ENCODE results near the gene RUSC1. TPM values are rescaled to one million over a fixed set of nuclear protein-coding genes. Genes with fewer than 3 reads are reported as not detected.
A peak's percentile ranks its signal among the peaks of the same experiment; 100 is the strongest.
"Not testable (repeated sequence)": the region's sequence is repeated elsewhere in the genome, so short reads cannot be mapped to it uniquely, and the experiment has no call there.

Gene RUSC1
- total and polyA plus RNA-seq, 3 experiments from 2014 or later: 9.8 to 32.8 (median 31.3) TPM

GRCh38 chr1:155326020-155326526 is 5.4 kb downstream of the RUSC1 start:
- POLR2A ChIA-PET: no interaction called here
- Histone ChIP-seq H3K4me3 (ENCODE audit: low read length) (no peak overlapping the region), H3K27ac (ENCODE audit: low read depth, low read length) (no peak overlapping the region), H3K9me3 (ENCODE audit: low read length) (no peaks in the 10 kb centered on the region), H3K27me3 (ENCODE audit: insufficient read depth, low read length, poor library complexity, severe bottlenecking) (no peaks in the 10 kb centered on the region), H3K4me1 (ENCODE audit: insufficient read depth, low read length) (peaks cover 9% of the 10 kb centered on the region), H3K36me3 (ENCODE audit: insufficient read depth, low read length) (peaks cover 5% of the 10 kb centered on the region)
- peaks cover 0 to 2% (median 0%) of the 10 kb centered on the region in 5 donors for H3K9me3 Mint-ChIP-seq
- H3K4me1 Mint-ChIP-seq: peaks cover 18 to 29% (median 18%) of the 10 kb centered on the region in 3 donors
- H3K27me3 Mint-ChIP-seq: peaks cover 0 to 2% of the 10 kb centered on the region in 2 donors
- peak overlapping the region; percentile 64 to 96 (median 78) for H3K4me3 Mint-ChIP-seq
- peaks cover 0 to 18% (median 4%) of the 10 kb centered on the region in 3 donors for H3K36me3 Mint-ChIP-seq
- DNase-seq: no peak
- CTCF ChIA-PET: interaction anchor here (3.4 kb wide), 1 partner anchor 75 kb away, joined by 15 read pairs; no protein-coding TSS in a partner anchor
- H3K27ac Mint-ChIP-seq: peak overlapping the region; percentile 14 to 95 (median 78)

- Histone ChIP-seq H3K27me3 (ENCODE audit: insufficient read depth, low read length, poor library complexity, severe bottlenecking) (no peaks in the 10 kb centered on the region), H3K27ac (ENCODE audit: low read depth, low read length) (no peak overlapping the region), H3K4me1 (ENCODE audit: insufficient read depth, low read length) (peaks cover 9% of the 10 kb centered on the region), H3K36me3 (ENCODE audit: insufficient read depth, low read length) (peaks cover 5% of the 10 kb centered on the region), H3K9me3 (ENCODE audit: low read length) (no peaks in the 10 kb centered on the region), H3K4me3 (ENCODE audit: low read length) (no peak overlapping the region)
- peaks cover 15 to 23% (median 15%) of the 10 kb centered on the region in 3 donors for H3K4me1 Mint-ChIP-seq
- peak overlapping the region in 1 of 8 donors; percentile 62 for H3K27ac Mint-ChIP-seq
- H3K9me3 Mint-ChIP-seq: peaks cover 0 to 2% (median 0%) of the 10 kb centered on the region in 5 donors
- POLR2A ChIA-PET: no interaction called here
- peaks cover 0 to 22% (median 4%) of the 10 kb centered on the region in 3 donors for H3K36me3 Mint-ChIP-seq
- H3K4me3 Mint-ChIP-seq: peak overlapping the region in 1 of 7 donors; percentile 59
- no peak for DNase-seq
- CTCF ChIA-PET: interaction anchor here (0.9 to 3.4 kb wide), 2 partner anchors 76 to 82 kb away, joined by 3 to 15 read pairs; no protein-coding TSS in a partner anchor
- peaks cover 0 to 2% of the 10 kb centered on the region in 2 donors for H3K27me3 Mint-ChIP-seq
Measured at GRCh38 chr1:155326631-155327037, 5.9 kb downstream of the RUSC1 start.

- Histone ChIP-seq H3K27ac (ENCODE audit: low read depth, low read length) (no peak overlapping the region), H3K27me3 (ENCODE audit: insufficient read depth, low read length, poor library complexity, severe bottlenecking) (no peaks in the 10 kb centered on the region), H3K4me3 (ENCODE audit: low read length) (no peak overlapping the region), H3K9me3 (ENCODE audit: low read length) (no peaks in the 10 kb centered on the region), H3K36me3 (ENCODE audit: insufficient read depth, low read length) (peaks cover 5% of the 10 kb centered on the region), H3K4me1 (ENCODE audit: insufficient read depth, low read length) (peaks cover 3% of the 10 kb centered on the region)
- DNase-seq: no peak
- ChIA-PET CTCF (interaction anchor here (3.4 kb wide), 1 partner anchor 77 kb away, joined by 15 read pairs; no protein-coding TSS in a partner anchor), POLR2A (no interaction called here)
- Mint-ChIP-seq H3K27ac (peak overlapping the region in 1 of 8 donors; percentile 62), H3K36me3 (peaks cover 0 to 22% (median 4%) of the 10 kb centered on the region in 3 donors), H3K4me3 (peak overlapping the region in 2 of 7 donors; percentile 65 to 69), H3K4me1 (peaks cover 7 to 15% (median 10%) of the 10 kb centered on the region in 3 donors), H3K9me3 (peaks cover 0 to 2% (median 0%) of the 10 kb centered on the region in 5 donors), H3K27me3 (peaks cover 0 to 2% of the 10 kb centered on the region in 2 donors)
Measured at GRCh38 chr1:155327981-155328380, 7.3 kb downstream of the RUSC1 start.

- H3K9me3 Mint-ChIP-seq; H3K27me3 Mint-ChIP-seq; H3K27me3 ChIP-seq (ENCODE audit: insufficient read depth, low read length, poor library complexity, severe bottlenecking); POLR2A ChIA-PET; H3K4me3 ChIP-seq (ENCODE audit: low read length); H3K4me3 Mint-ChIP-seq; H3K27ac ChIP-seq (ENCODE audit: low read depth, low read length); H3K4me1 ChIP-seq (ENCODE audit: insufficient read depth, low read length); H3K9me3 ChIP-seq (ENCODE audit: low read length); DNase-seq; H3K27ac Mint-ChIP-seq; H3K36me3 ChIP-seq (ENCODE audit: insufficient read depth, low read length): not testable (repeated sequence)
- peaks cover 7 to 15% (median 10%) of the 10 kb centered on the region in 3 donors for H3K4me1 Mint-ChIP-seq
- H3K36me3 Mint-ChIP-seq: peaks cover 0 to 27% (median 7%) of the 10 kb centered on the region in 3 donors
- CTCF ChIA-PET: interaction anchor here (3.4 kb wide), 1 partner anchor 78 kb away, joined by 15 read pairs; no protein-coding TSS in a partner anchor
Measured at GRCh38 chr1:155328856-155329255, 8.2 kb downstream of the RUSC1 start.

- peaks cover 0 to 2% (median 0%) of the 10 kb centered on the region in 5 donors for H3K9me3 Mint-ChIP-seq
- Histone ChIP-seq H3K9me3 (ENCODE audit: low read length) (no peaks in the 10 kb centered on the region), H3K4me3 (ENCODE audit: low read length) (no peak overlapping the region), H3K36me3 (ENCODE audit: insufficient read depth, low read length) (peaks cover 5% of the 10 kb centered on the region), H3K4me1 (ENCODE audit: insufficient read depth, low read length) (no peaks in the 10 kb centered on the region), H3K27ac (ENCODE audit: low read depth, low read length) (no peak overlapping the region), H3K27me3 (ENCODE audit: insufficient read depth, low read length, poor library complexity, severe bottlenecking) (no peaks in the 10 kb centered on the region)
- H3K27ac Mint-ChIP-seq: peak overlapping the region in 2 of 8 donors; percentile 2 to 92
- H3K36me3 Mint-ChIP-seq: peaks cover 0 to 32% (median 7%) of the 10 kb centered on the region in 3 donors
- peak overlapping the region in 1 of 7 donors; percentile 16 for H3K4me3 Mint-ChIP-seq
- ChIA-PET CTCF (no interaction called here), POLR2A (no interaction called here)
- peaks cover 7 to 11% (median 10%) of the 10 kb centered on the region in 3 donors for H3K4me1 Mint-ChIP-seq
- peaks cover 0 to 2% of the 10 kb centered on the region in 2 donors for H3K27me3 Mint-ChIP-seq
- DNase-seq: no peak
Measured at GRCh38 chr1:155329980-155330598, 9.4 kb downstream of the RUSC1 start.

GRCh38 chr1:155334962-155335361 is 14.3 kb downstream of the RUSC1 start:
- H3K27me3 Mint-ChIP-seq: peaks cover 0 to 1% of the 10 kb centered on the region in 2 donors
- Histone ChIP-seq H3K27me3 (ENCODE audit: insufficient read depth, low read length, poor library complexity, severe bottlenecking) (no peaks in the 10 kb centered on the region), H3K36me3 (ENCODE audit: insufficient read depth, low read length) (peaks cover 31% of the 10 kb centered on the region), H3K27ac (ENCODE audit: low read depth, low read length) (no peak overlapping the region), H3K9me3 (ENCODE audit: low read length) (no peaks in the 10 kb centered on the region), H3K4me1 (ENCODE audit: insufficient read depth, low read length) (no peaks in the 10 kb centered on the region), H3K4me3 (ENCODE audit: low read length) (no peak overlapping the region)
- ChIA-PET CTCF (interaction anchor here (1.0 to 1.8 kb wide), 3 partner anchors 11 to 85 kb away, joined by 3 to 7 read pairs (median 3); no protein-coding TSS in a partner anchor), POLR2A (no interaction called here)
- H3K27ac Mint-ChIP-seq: no peak overlapping the region
- no peaks in the 10 kb centered on the region for H3K4me1 Mint-ChIP-seq
- peaks cover 0 to 2% (median 0%) of the 10 kb centered on the region in 5 donors for H3K9me3 Mint-ChIP-seq
- H3K36me3 Mint-ChIP-seq: peaks cover 5 to 68% (median 25%) of the 10 kb centered on the region in 3 donors
- no peak overlapping the region for H3K4me3 Mint-ChIP-seq
- DNase-seq: no peak

GRCh38 chr1:155339515-155340097 is 18.9 kb downstream of the RUSC1 start:
- ChIA-PET CTCF (interaction anchor here (1.9 kb wide), 1 partner anchor 89 kb away, joined by 8 read pairs; no protein-coding TSS in a partner anchor), POLR2A (interaction anchor here (0.6 kb wide), 1 partner anchor 33 kb away, joined by 5 read pairs; no protein-coding TSS in a partner anchor)
- Mint-ChIP-seq H3K9me3 (no peaks in the 10 kb centered on the region), H3K4me3 (no peak overlapping the region), H3K27ac (peak overlapping the region in 2 of 8 donors; percentile 11 to 48), H3K36me3 (peaks cover 5 to 88% (median 34%) of the 10 kb centered on the region in 3 donors), H3K27me3 (peaks cover 0 to 1% of the 10 kb centered on the region in 2 donors), H3K4me1 (no peaks in the 10 kb centered on the region)
- H3K4me3 ChIP-seq (ENCODE audit: low read length): no peak overlapping the region
- no peak overlapping the region for H3K27ac ChIP-seq (ENCODE audit: low read depth, low read length)
- no peak for DNase-seq
- H3K4me1 ChIP-seq (ENCODE audit: insufficient read depth, low read length): no peaks in the 10 kb centered on the region
- no peaks in the 10 kb centered on the region for H3K27me3 ChIP-seq (ENCODE audit: insufficient read depth, low read length, poor library complexity, severe bottlenecking)
- no peaks in the 10 kb centered on the region for H3K9me3 ChIP-seq (ENCODE audit: low read length)
- peaks cover 55% of the 10 kb centered on the region for H3K36me3 ChIP-seq (ENCODE audit: insufficient read depth, low read length)

Data from CD8-positive, alpha-beta memory T cell (primary cell).